A673 (cell line): Measurements from ENCODE around the gene PNPLA5. TPM values are rescaled to one million over a fixed set of nuclear protein-coding genes. Genes with fewer than 3 reads are reported as not detected.

Experiments
- BruUV-seq: library from RNA; stranded (reverse); fragments of 400-500 nt; replicated peaks from 2 replicates; lab custom pipeline; 2021; lab: Mats Ljungman, UMichigan
- CTCF ChIA-PET: fragments of 300-600 bp; sonication (Branson Sonifier 250); formaldehyde crosslinking; loops from one replicate; lab custom pipeline; 2022; ENCODE audit warnings: antibody characterized with exemption; lab: Charles Lee
- POLR2A ChIA-PET: fragments of 300-600 bp; sonication (Branson Sonifier 250); formaldehyde crosslinking; loops from one replicate; lab custom pipeline; 2022; ENCODE audit warnings: antibody characterized with exemption; ENCODE audit not compliant: low non-redundant PET; lab: Charles Lee
- DNase-seq: peaks from one replicate; pipeline ENCODE4 v3.0.0-alpha.2; 2015; ENCODE audit warnings: low spot score
- H3K27ac ChIP-seq: fragments of 200-600 bp; sonication (generic); 2 replicates; pipeline ENCODE4 v1.5.1; 2016; ENCODE audit warnings: mixed run types, low read depth, mild to moderate bottlenecking, mixed read lengths, antibody characterized with exemption, low read length; ENCODE audit not compliant: poor library complexity, severe bottlenecking
- H3K27me3 ChIP-seq: fragments of 200-600 bp; sonication (generic); replicated peaks from 2 replicates; pipeline ENCODE4 v1.6.1; 2017; ENCODE audit warnings: mixed run types, low read depth, mild to moderate bottlenecking, mixed read lengths, antibody characterized with exemption, low read length; ENCODE audit not compliant: insufficient read depth, poor library complexity
- H3K36me3 ChIP-seq: fragments of 200-600 bp; sonication (generic); 2 replicates; pipeline ENCODE4 v1.6.1; 2016; ENCODE audit warnings: mixed run types, mild to moderate bottlenecking, mixed read lengths, antibody characterized with exemption, low read length; ENCODE audit not compliant: insufficient read depth, poor library complexity, severe bottlenecking
- H3K4me1 ChIP-seq: fragments of 200-600 bp; sonication (generic); 2 replicates; pipeline ENCODE4 v1.6.1; 2017; ENCODE audit warnings: mixed run types, mild to moderate bottlenecking, mixed read lengths, antibody characterized with exemption, low read length; ENCODE audit not compliant: insufficient read depth, poor library complexity, severe bottlenecking
- H3K4me3 ChIP-seq: fragments of 200-600 bp; sonication (generic); 2 replicates; pipeline ENCODE4 v1.5.1; 2016; ENCODE audit warnings: low read depth, mixed run types, mild to moderate bottlenecking, mixed read lengths, low read length; ENCODE audit not compliant: poor library complexity, severe bottlenecking
- H3K9me3 ChIP-seq: fragments of 200-600 bp; sonication (generic); 2 replicates; pipeline ENCODE4 v1.6.1; 2016; ENCODE audit warnings: mixed run types, low read depth, mild to moderate bottlenecking, mixed read lengths, antibody characterized with exemption, low read length; ENCODE audit not compliant: poor library complexity, severe bottlenecking
- EZH2 ChIP-seq: fragments of 200-600 bp; sonication (generic); IDR thresholded peaks from 2 replicates; pipeline ENCODE4 v1.6.1; 2017; ENCODE audit warnings: borderline replicate concordance, low read depth, mild to moderate bottlenecking, mixed read lengths, antibody characterized with exemption, low read length; ENCODE audit not compliant: poor library complexity, severe bottlenecking
- intact Hi-C: fragments of 100-400 bp; cut with micrococcal nuclease; formaldehyde crosslinking; loops from one replicate; pipeline ENCODE4 v1.10.0; 2022; ENCODE audit not compliant: unreplicated experiment
- total RNA-seq: library from RNA; stranded (reverse); gene quantifications from 2 replicates; pipeline ENCODE4 v1.2.3, GENCODE V29; 2021
- TF ChIP-seq, protein P1 (sequence below): fragments of 300-800, 200-600 bp; sonication (generic); conservative IDR thresholded peaks from 2 replicates; pipeline ENCODE4 v1.5.1; 2017; ENCODE audit warnings: low read depth, mild to moderate bottlenecking, antibody characterized with exemption, low read length, moderate library complexity, mixed read lengths

PNPLA5 gene
- total RNA-seq, 1 experiment from 2014 or later, result not detected

DNA sequence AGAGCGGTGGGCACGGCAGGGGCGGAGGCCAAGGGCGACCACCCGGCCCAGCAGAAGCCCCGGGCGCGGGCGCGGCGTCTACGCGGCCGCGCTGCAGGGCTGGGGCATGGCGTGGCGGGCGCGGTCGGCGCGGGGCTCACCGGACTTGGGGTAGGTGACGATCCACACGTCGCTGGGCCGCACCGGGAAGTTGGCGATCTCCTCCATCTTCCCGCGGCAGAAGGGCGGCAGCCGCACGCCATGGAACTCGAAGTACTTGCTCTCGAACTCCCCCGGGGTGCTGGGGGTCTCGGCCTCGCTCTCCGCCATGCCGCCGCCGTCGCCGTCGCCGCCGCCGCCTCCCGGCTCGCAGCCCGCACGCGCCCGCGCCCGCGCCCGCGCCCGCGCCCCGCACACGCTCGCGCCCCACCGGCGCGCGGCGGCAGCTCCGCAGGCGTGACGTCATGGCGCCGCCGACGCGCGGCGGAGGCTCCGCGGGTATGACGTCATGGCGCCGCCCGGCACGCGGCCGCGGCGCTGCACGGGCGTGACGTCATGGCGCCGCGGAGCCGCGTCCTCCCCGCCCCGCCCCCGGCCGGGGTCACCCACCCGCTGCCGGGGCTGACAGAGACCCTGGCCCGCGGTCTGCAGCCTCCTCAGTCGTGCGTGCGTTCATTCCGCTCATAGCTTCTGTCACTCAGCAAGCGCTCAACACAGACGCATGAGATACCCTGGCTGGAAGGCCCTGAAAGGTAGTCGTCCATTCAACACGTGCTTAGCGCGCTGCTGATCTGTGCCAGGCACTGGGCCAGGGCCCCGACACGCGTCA, 29.5 kb downstream of the PNPLA5 start, which contains the start of gene SULT4A1:
Gene SULT4A1, minus strand, starts transcription at position 440 of the 808 bp plus-strand sequence. Its CDS starts 131 bp downstream, at position 309.
- TF ChIP-seq EZH2, result no peak
- TF ChIP-seq, protein P1, sequence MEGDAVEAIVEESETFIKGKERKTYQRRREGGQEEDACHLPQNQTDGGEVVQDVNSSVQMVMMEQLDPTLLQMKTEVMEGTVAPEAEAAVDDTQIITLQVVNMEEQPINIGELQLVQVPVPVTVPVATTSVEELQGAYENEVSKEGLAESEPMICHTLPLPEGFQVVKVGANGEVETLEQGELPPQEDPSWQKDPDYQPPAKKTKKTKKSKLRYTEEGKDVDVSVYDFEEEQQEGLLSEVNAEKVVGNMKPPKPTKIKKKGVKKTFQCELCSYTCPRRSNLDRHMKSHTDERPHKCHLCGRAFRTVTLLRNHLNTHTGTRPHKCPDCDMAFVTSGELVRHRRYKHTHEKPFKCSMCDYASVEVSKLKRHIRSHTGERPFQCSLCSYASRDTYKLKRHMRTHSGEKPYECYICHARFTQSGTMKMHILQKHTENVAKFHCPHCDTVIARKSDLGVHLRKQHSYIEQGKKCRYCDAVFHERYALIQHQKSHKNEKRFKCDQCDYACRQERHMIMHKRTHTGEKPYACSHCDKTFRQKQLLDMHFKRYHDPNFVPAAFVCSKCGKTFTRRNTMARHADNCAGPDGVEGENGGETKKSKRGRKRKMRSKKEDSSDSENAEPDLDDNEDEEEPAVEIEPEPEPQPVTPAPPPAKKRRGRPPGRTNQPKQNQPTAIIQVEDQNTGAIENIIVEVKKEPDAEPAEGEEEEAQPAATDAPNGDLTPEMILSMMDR, result no peak
- Histone ChIP-seq H3K4me3 (peak within 1 kb of the TSS; percentile 19), H3K9me3 (no peaks in the 10 kb centered on the region), H3K27me3 (peaks cover 58% of the 10 kb centered on the region), H3K36me3 (no peaks in the 10 kb centered on the region), H3K4me1 (no peaks in the 10 kb centered on the region), H3K27ac (no peak within 1 kb of the TSS)
- ChIA-PET CTCF (interaction anchor here (0.6 to 0.7 kb wide), 2 partner anchors 22 to 685 kb away, joined by 3 to 11 read pairs; no protein-coding TSS in a partner anchor), POLR2A (no interaction called here)
- intact Hi-C loops, result no loop called here
- no TSS peak for BruUV-seq
- DNase-seq, result peak; percentile 39

DNA sequence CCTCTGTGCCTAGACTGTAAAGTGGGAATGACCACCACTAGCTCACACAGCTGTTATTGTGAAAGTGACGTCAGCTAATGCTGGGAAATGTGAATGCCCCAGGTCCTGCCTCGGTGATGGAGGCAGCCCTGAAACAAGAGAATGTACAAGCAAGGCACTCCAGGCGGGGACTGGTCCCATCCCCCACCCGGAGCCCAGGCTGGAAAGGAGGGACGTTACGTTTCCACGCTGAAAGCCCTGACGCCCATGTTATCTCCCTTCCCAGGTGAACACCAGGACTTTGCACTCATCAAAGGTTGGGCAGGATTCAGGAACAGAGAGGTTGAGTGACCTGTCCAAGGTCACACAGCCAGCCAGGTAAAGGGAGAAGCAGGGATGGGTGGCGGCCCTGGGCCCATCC, 30.3 kb downstream of the PNPLA5 start:
- intact Hi-C loops, result no loop called here
- no TSS peak for BruUV-seq
- no peaks in the 10 kb centered on the region for H3K36me3 ChIP-seq
- H3K27ac ChIP-seq, result no peak overlapping the region
- ChIA-PET POLR2A (no interaction called here), CTCF (no interaction called here)
- H3K4me1 ChIP-seq, result no peaks in the 10 kb centered on the region
- TF ChIP-seq, protein P1, result no peak
- no peak for TF ChIP-seq EZH2
- H3K9me3 ChIP-seq, result no peaks in the 10 kb centered on the region
- peaks cover 58% of the 10 kb centered on the region for H3K27me3 ChIP-seq
- no peak for DNase-seq
- H3K4me3 ChIP-seq, result no peak overlapping the region

DNA sequence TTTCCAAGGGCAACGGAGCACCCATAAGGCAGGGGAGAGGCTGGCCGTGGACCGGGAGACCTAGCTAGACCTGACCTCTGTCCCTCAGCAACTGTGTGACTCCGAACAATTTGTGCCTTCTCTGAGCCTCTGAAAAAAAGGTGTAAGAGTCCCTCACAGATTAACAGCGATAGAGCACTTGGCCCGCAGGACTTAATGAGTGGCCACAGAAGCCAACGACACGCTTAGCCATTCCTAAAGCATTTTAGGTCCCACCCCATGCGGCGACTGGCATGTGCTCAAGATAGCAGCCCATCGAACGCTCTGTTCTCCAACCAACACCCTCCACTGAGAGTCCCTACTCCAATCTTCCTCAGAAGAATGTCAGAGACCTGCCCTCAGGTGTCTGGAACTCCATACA, 31.0 kb downstream of the PNPLA5 start:
- no TSS peak for BruUV-seq
- CTCF ChIA-PET, result no interaction called here
- POLR2A ChIA-PET, result no interaction called here

More for the DNA sequence above, 31.0 kb downstream of the PNPLA5 start:
- no peak for DNase-seq
- no peak overlapping the region for H3K4me3 ChIP-seq
- no peak for TF ChIP-seq EZH2
- TF ChIP-seq, protein P1, result no peak
- H3K27me3 ChIP-seq, result peaks cover 57% of the 10 kb centered on the region
- no peak overlapping the region for H3K27ac ChIP-seq
- intact Hi-C loops, result no loop called here
- no peaks in the 10 kb centered on the region for H3K4me1 ChIP-seq
- H3K9me3 ChIP-seq, result no peaks in the 10 kb centered on the region
- H3K36me3 ChIP-seq, result no peaks in the 10 kb centered on the region
